ENCODE measurements around the gene WDR6. TPM values are rescaled to one million over a fixed set of nuclear protein-coding genes. Genes with fewer than 3 reads are reported as not detected.

WDR6 gene, protein sequence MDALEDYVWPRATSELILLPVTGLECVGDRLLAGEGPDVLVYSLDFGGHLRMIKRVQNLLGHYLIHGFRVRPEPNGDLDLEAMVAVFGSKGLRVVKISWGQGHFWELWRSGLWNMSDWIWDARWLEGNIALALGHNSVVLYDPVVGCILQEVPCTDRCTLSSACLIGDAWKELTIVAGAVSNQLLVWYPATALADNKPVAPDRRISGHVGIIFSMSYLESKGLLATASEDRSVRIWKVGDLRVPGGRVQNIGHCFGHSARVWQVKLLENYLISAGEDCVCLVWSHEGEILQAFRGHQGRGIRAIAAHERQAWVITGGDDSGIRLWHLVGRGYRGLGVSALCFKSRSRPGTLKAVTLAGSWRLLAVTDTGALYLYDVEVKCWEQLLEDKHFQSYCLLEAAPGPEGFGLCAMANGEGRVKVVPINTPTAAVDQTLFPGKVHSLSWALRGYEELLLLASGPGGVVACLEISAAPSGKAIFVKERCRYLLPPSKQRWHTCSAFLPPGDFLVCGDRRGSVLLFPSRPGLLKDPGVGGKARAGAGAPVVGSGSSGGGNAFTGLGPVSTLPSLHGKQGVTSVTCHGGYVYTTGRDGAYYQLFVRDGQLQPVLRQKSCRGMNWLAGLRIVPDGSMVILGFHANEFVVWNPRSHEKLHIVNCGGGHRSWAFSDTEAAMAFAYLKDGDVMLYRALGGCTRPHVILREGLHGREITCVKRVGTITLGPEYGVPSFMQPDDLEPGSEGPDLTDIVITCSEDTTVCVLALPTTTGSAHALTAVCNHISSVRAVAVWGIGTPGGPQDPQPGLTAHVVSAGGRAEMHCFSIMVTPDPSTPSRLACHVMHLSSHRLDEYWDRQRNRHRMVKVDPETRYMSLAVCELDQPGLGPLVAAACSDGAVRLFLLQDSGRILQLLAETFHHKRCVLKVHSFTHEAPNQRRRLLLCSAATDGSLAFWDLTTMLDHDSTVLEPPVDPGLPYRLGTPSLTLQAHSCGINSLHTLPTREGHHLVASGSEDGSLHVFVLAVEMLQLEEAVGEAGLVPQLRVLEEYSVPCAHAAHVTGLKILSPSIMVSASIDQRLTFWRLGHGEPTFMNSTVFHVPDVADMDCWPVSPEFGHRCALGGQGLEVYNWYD
- total RNA-seq = 100 to 1,000 TPM; 185 to 207 TPM

DNA sequence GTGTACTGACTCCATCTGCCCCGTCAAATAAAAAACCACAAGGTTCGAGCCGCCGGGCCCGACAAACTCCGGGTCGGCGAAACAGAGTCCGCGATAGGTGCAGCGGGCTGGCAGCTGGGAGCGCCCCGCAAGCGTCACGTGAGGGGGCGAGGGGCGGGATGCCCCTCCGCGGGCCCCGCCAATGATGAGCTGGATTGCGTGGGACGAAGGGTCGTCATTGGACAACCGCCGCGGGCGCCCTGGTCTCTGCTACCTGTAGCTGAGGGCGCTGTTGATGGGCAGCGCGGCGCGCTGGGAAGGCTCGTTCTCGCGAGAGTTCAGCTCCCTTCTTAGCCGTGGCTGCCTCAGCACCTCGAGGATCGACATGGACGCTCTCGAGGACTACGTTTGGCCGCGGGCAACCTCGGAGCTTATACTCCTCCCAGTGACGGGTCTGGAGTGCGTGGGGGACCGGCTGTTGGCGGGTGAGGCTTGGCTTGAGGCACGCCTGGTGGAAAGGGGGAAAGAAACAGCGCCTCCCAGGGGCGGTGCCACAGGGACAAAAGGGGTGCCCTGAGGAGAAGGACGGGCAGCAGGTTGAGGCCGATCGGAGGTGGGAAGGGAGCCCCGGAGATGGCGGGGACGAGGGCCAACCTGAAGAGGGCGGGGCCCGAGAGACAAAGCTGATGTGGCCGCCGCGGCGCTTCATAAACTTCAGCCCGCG is at the start of gene WDR6:
Gene WDR6, plus strand, starts transcription at position 324 of the 703 bp plus-strand sequence. Its CDS starts 41 bp downstream, at position 365.
- Mint-ChIP-seq H3K27me3 (no peaks in the 10 kb centered on the region), H3K27ac (peak within 1 kb of the TSS; percentile 99), H3K4me1 (peaks cover 18% of the 10 kb centered on the region), H3K4me3 (peak within 1 kb of the TSS; percentile 96), H3K9me3 (no peaks in the 10 kb centered on the region), H3K36me3 (no peaks in the 10 kb centered on the region)
- POLR2A ChIA-PET = interaction anchor here (0.6 to 5.6 kb wide), 22 partner anchors 10 to 535 kb away, joined by 3 to 244 read pairs (median 6); partner anchors contain the start of genes ARIH2, DALRD3, IMPDH2 and IP6K2
- peak; percentile 92 for ATAC-seq (ENCODE audit: low read depth)
- DNase-seq = peak; percentile 95

DNA sequence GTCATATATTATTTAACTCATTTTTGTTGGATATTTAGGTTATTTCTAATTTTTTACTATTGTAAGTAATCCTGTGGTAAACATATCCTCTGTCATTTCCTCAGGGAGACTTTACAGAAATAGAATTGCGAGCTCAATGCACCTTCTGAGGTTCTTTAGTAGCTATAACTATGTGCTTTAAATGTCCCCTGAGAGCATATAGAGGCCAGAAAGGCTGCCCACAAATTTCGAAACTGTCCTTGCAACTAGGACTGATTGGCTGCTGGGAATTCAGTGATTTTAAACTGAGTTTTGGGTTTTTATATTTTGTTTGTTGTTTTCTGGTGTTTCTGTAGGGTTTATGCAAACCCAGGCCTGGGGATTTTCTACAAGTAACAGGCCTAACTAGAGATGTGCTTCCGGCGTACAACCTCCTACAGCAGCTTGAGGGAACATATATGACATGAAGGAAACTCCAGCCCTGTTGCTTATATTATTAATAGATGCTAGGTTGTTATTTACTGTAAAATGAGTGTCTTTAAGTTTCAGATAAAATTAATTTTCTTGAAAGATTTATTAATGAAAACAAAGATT is 46.3 kb upstream of the WDR6 start:
- H3K4me1 Mint-ChIP-seq = peaks cover 3% of the 10 kb centered on the region
- no peak overlapping the region for H3K27ac Mint-ChIP-seq
- peaks cover 14% of the 10 kb centered on the region for H3K36me3 Mint-ChIP-seq
- H3K9me3 Mint-ChIP-seq = no peaks in the 10 kb centered on the region
- POLR2A ChIA-PET = no interaction called here
- ATAC-seq (ENCODE audit: low read depth) (no peak), DNase-seq (no peak)
- H3K27me3 Mint-ChIP-seq = no peaks in the 10 kb centered on the region
- H3K4me3 Mint-ChIP-seq = no peak overlapping the region

DNA sequence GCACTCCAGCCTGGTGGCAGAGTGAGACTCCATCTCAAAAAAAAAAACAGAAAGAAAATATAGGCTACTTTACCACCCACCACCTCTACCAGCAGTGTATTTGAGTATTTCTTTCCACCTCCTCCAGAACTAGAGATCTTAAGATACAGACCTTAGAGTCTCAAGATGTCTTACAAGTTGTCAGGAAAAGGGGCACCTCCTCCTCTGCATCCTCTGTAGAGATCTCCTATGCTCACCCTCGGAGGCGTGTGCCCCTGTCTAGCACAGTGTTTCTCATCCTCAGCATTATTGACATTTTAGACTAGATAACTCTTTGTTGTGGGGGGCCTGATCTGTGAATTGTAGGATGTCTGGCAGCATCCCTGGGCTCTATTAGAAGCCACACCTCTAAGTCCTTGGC is 44.9 kb upstream of the WDR6 start:
- Mint-ChIP-seq H3K27me3 (no peaks in the 10 kb centered on the region), H3K27ac (no peak overlapping the region), H3K36me3 (peaks cover 12% of the 10 kb centered on the region), H3K4me1 (peaks cover 8% of the 10 kb centered on the region), H3K9me3 (no peaks in the 10 kb centered on the region), H3K4me3 (no peak overlapping the region)
- no peak for ATAC-seq (ENCODE audit: low read depth)
- POLR2A ChIA-PET = no interaction called here
- DNase-seq = no peak

DNA sequence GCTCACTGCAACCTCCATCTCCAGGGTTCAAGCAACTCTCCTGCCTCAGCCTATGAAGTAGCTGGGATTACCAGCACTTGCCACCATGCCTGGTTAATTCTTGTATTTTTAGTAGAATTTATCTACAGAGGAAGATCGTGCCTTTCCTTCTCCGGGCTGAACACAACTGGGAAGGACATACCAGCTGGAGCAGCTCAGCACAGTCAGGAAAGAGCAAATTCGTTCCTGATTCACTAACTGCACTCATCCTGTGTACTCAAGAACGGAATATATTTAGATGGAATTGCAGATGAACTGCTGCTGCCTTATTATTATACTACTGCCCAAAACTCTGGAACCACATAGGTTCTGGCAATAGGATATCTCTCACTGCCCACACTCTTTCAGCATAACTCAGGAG is 44.3 kb upstream of the WDR6 start:
- DNase-seq = no peak
- H3K4me1 Mint-ChIP-seq = peaks cover 10% of the 10 kb centered on the region
- H3K27me3 Mint-ChIP-seq = no peaks in the 10 kb centered on the region
- H3K9me3 Mint-ChIP-seq = no peaks in the 10 kb centered on the region
- H3K36me3 Mint-ChIP-seq = peaks cover 9% of the 10 kb centered on the region
- POLR2A ChIA-PET = no interaction called here
- no peak for ATAC-seq (ENCODE audit: low read depth)
- H3K27ac Mint-ChIP-seq = no peak overlapping the region
- H3K4me3 Mint-ChIP-seq = no peak overlapping the region

- Mint-ChIP-seq H3K36me3 (peaks cover 8% of the 10 kb centered on the region), H3K4me3 (no peak overlapping the region), H3K27ac (no peak overlapping the region)
Measured at GRCh38 chr3:48963591-48963990, 43.6 kb upstream of the WDR6 start.

GRCh38 chr3:48966367-48966766 is 40.8 kb upstream of the WDR6 start:
- ATAC-seq (ENCODE audit: low read depth) = no peak
- Mint-ChIP-seq H3K4me1 (peaks cover 8% of the 10 kb centered on the region), H3K4me3 (no peak overlapping the region), H3K36me3 (peaks cover 17% of the 10 kb centered on the region), H3K9me3 (no peaks in the 10 kb centered on the region), H3K27me3 (no peaks in the 10 kb centered on the region), H3K27ac (no peak overlapping the region)
- POLR2A ChIA-PET = interaction anchor here (0.6 kb wide), 1 partner anchor 14 kb away, joined by 5 read pairs; no protein-coding TSS in a partner anchor
- no peak for DNase-seq

More at GRCh38 chr3:48963591-48963990, 43.6 kb upstream of the WDR6 start:
- ATAC-seq (ENCODE audit: low read depth) (no peak), DNase-seq (no peak)
- Mint-ChIP-seq H3K4me1 (peaks cover 10% of the 10 kb centered on the region), H3K9me3 (no peaks in the 10 kb centered on the region), H3K27me3 (no peaks in the 10 kb centered on the region)
- POLR2A ChIA-PET = no interaction called here

DNA sequence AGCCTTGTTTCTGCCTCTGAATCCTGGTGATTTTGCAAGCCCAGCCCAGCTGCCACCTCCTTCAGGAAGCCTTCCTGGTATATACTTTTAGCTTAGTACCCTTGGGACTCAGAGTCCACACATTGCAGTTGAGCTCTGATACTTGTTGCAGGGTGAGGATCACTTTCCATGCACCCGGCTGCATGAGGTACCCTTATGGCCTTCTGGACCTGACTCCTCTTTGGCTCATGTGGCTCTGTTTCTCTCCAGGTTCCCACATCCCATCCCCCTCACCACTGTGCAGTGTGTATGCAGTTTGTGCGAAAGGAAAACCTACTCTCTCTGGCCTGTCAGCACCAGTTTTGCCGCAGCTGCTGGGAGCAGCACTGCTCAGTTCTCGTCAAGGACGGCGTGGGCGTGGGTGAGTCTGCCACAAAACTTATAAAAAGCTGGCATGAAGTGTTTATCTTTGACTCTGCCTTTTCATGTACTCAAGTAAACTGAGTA is 40.3 kb upstream of the WDR6 start:
- H3K27ac Mint-ChIP-seq = no peak overlapping the region
- peaks cover 21% of the 10 kb centered on the region for H3K36me3 Mint-ChIP-seq
- H3K27me3 Mint-ChIP-seq = no peaks in the 10 kb centered on the region
- H3K4me3 Mint-ChIP-seq = no peak overlapping the region
- DNase-seq = no peak
- POLR2A ChIA-PET = interaction anchor here (0.6 kb wide), 1 partner anchor 14 kb away, joined by 5 read pairs; no protein-coding TSS in a partner anchor
- ATAC-seq (ENCODE audit: low read depth) = no peak
- peaks cover 8% of the 10 kb centered on the region for H3K4me1 Mint-ChIP-seq
- no peaks in the 10 kb centered on the region for H3K9me3 Mint-ChIP-seq

DNA sequence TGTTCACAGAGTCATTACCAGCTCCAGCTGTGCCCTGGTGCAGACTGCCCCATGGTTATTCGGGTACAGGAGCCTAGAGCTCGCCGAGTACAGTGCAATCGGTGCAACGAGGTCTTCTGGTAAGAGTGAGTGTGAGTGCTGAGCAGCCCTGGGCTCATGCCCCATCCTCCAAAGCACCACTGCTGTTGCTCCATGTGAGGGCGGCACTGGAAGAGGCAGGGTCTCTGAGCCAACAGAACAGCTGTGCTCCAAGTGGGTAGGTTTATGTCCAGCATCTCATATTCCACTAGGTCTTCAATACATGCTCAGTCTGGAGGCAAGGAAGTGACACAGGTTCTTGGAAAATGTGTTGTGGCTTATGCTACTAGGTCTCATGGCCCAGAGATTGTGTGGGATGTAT is 36.6 kb upstream of the WDR6 start:
- H3K9me3 Mint-ChIP-seq = no peaks in the 10 kb centered on the region
- no peak overlapping the region for H3K4me3 Mint-ChIP-seq
- no peaks in the 10 kb centered on the region for H3K27me3 Mint-ChIP-seq
- POLR2A ChIA-PET = no interaction called here
- DNase-seq = no peak
- no peak overlapping the region for H3K27ac Mint-ChIP-seq
- H3K4me1 Mint-ChIP-seq = peaks cover 19% of the 10 kb centered on the region
- H3K36me3 Mint-ChIP-seq = peaks cover 21% of the 10 kb centered on the region
- ATAC-seq (ENCODE audit: low read depth) = no peak

DNA sequence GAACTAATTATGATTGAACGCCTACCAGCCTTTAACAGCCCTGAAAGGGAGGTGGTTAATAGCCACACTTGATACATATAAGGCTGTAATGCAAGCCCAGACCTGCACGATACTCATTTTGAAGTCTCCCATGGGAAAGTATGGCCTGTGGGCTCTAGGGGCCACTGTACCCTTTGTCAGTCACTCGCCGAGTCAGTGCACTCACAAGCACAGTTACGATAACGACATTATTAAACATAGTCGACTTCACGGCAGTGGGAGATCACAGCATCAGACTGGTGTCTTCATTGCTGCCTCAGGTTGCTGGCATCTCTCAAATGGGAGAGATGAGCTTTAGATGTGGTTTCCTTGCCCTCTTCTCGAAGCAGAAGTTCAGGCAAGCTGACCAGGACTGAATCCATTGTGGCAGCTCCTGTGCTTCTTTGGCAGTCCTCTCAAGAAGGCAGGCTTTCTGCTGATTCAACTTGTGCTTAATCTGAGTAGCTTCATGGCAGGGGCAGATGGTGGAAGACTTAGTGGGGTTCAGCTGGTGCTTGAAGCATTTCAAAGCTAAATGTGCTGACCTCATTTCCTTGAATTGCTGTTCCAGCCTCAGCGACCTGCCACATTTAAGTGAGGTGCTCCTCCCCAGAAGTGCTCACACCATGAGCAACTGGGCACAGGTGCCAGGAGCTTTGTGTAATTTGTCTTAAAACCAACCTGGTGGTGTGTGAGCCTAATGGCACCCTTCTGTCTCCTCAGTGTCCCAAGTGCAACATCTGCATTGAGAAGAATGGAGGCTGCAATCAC is 32.9 kb upstream of the WDR6 start:
- POLR2A ChIA-PET = interaction anchor here (0.6 to 0.9 kb wide), 3 partner anchors 15 to 132 kb away, joined by 3 to 5 read pairs (median 3); partner anchors contain the start of gene WDR6
- Mint-ChIP-seq H3K4me1 (peaks cover 13% of the 10 kb centered on the region), H3K4me3 (no peak overlapping the region), H3K36me3 (peaks cover 22% of the 10 kb centered on the region), H3K9me3 (no peaks in the 10 kb centered on the region), H3K27me3 (no peaks in the 10 kb centered on the region), H3K27ac (peak overlapping the region; percentile 83)
- DNase-seq (no peak), ATAC-seq (ENCODE audit: low read depth) (peak; percentile 54)

DNA sequence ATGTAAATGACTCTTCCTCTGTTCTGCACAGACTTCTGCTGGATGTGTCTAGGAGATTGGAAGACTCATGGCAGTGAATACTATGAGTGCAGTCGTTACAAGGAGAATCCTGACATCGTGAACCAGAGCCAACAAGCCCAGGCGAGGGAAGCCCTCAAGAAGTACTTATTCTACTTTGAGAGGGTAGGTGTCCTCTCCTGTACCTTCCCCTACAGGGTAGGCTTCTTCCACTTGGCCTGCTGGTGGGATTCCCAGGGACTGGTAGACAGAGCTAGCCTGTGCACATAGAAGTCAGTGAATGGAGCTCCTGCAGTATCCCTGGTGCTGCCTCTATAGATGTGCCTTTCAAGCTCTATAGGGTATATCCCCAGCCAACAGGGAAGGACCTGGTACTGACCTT is 27.7 kb upstream of the WDR6 start:
- DNase-seq = no peak
- Mint-ChIP-seq H3K9me3 (no peaks in the 10 kb centered on the region), H3K4me1 (peaks cover 8% of the 10 kb centered on the region), H3K27me3 (no peaks in the 10 kb centered on the region), H3K4me3 (no peak overlapping the region), H3K27ac (no peak overlapping the region), H3K36me3 (peaks cover 19% of the 10 kb centered on the region)
- ATAC-seq (ENCODE audit: low read depth) = no peak
- POLR2A ChIA-PET = no interaction called here

- H3K27me3 Mint-ChIP-seq = no peaks in the 10 kb centered on the region
- no peak overlapping the region for H3K27ac Mint-ChIP-seq
- no peak for ATAC-seq (ENCODE audit: low read depth)
- H3K9me3 Mint-ChIP-seq = no peaks in the 10 kb centered on the region
- peaks cover 5% of the 10 kb centered on the region for H3K4me1 Mint-ChIP-seq
- POLR2A ChIA-PET = interaction anchor here (0.7 kb wide), 2 partner anchors 14 to 288 kb away, joined by 5 read pairs; no protein-coding TSS in a partner anchor
- peaks cover 18% of the 10 kb centered on the region for H3K36me3 Mint-ChIP-seq
- DNase-seq = no peak
- no peak overlapping the region for H3K4me3 Mint-ChIP-seq
Measured at GRCh38 chr3:48980295-48980694, 26.9 kb upstream of the WDR6 start.

- ATAC-seq (ENCODE audit: low read depth) (no peak), DNase-seq (no peak)
- Mint-ChIP-seq H3K4me3 (no peak overlapping the region), H3K27me3 (no peaks in the 10 kb centered on the region), H3K9me3 (no peaks in the 10 kb centered on the region), H3K4me1 (peaks cover 7% of the 10 kb centered on the region), H3K36me3 (peaks cover 18% of the 10 kb centered on the region), H3K27ac (no peak overlapping the region)
- POLR2A ChIA-PET = interaction anchor here (0.9 kb wide), 1 partner anchor 47 kb away, joined by 3 read pairs; the partner anchor contains the start of gene IMPDH2
Measured at GRCh38 chr3:48982016-48982415, 25.2 kb upstream of the WDR6 start.

Data from activated naive CD8-positive, alpha-beta T cell treated with anti-CD3 and anti-CD28 coated beads, Interleukin-2, amount 10 ng/mL, durations not matched to agents 7 days and 5 days (primary cell).